Measurements from ENCODE around the gene ABCE1. TPM values are rescaled to one million over a fixed set of nuclear protein-coding genes. Genes with fewer than 3 reads are reported as not detected.

ABCE1 gene
- total RNA-seq, 1 experiment from 2014 or later: 73.7 TPM

- Histone ChIP-seq H3K27me3 (ENCODE audit: control insufficient read depth, insufficient read depth, low read length) (no peaks in the 10 kb centered on the region), H3K27ac (ENCODE audit: low read length) (no peak overlapping the region), H3K4me1 (ENCODE audit: control insufficient read depth, insufficient read depth, low read length) (no peaks in the 10 kb centered on the region), H3K9me3 (ENCODE audit: control insufficient read depth, insufficient read depth, low read depth, low read length) (no peaks in the 10 kb centered on the region), H3K36me3 (ENCODE audit: control insufficient read depth, insufficient read depth, low read length) (peaks cover 17% of the 10 kb centered on the region), H3K4me3 (ENCODE audit: low read depth in 2 of 2, low read length in 2 of 2) (no peak overlapping the region)
- DNase-seq (ENCODE audit: low read depth, low spot score) (no peak), ATAC-seq (peak; percentile 21; the same call in 1 of the 2 replicates)
- ChIA-PET CTCF (no interaction called here), POLR2A (no interaction called here)
- intact Hi-C loops (cut with micrococcal nuclease; ENCODE audit: unreplicated experiment): no loop called here
- in situ Hi-C loops (cut with HindIII; ENCODE audit: low pct_unique_long_range_greater_than_20kb, low sequenced_read_pairs): no loop called here
- TF ChIP-seq SIN3A (IDR thresholded peaks at IDR 0.05; ENCODE audit: borderline replicate concordance, insufficient read depth, low read depth, low read length) (no peak), TCF7L2 (IDR thresholded peaks at IDR 0.05; ENCODE audit: low read depth, low read length) (no peak), POLR2AphosphoS5 (IDR thresholded peaks at IDR 0.05; ENCODE audit: low read depth, low read length) (no peak), CTCF (IDR thresholded peaks at IDR 0.05) (no peak), REST (IDR thresholded peaks at IDR 0.05; ENCODE audit: insufficient read depth in 1 of 2, low read depth in 2 of 2, low read length in 1 of 2) (no peak)
- no TSS peak for BruUV-seq (replicated peaks)
Observed at GRCh38 chr4:145130130-145130529, 32.0 kb downstream of the ABCE1 start.

- in situ Hi-C loops (cut with HindIII; ENCODE audit: low pct_unique_long_range_greater_than_20kb, low sequenced_read_pairs): no loop called here
- ATAC-seq (peak; percentile 61; the same call in 1 of the 2 replicates), DNase-seq (ENCODE audit: low read depth, low spot score) (no peak)
- TF ChIP-seq CTCF (IDR thresholded peaks at IDR 0.05) (no peak), POLR2AphosphoS5 (IDR thresholded peaks at IDR 0.05; ENCODE audit: low read depth, low read length) (no peak), REST (IDR thresholded peaks at IDR 0.05; ENCODE audit: insufficient read depth in 1 of 2, low read depth in 2 of 2, low read length in 1 of 2) (no peak), TCF7L2 (IDR thresholded peaks at IDR 0.05; ENCODE audit: low read depth, low read length) (no peak), SIN3A (IDR thresholded peaks at IDR 0.05; ENCODE audit: borderline replicate concordance, insufficient read depth, low read depth, low read length) (no peak)
- Histone ChIP-seq H3K27ac (ENCODE audit: low read length) (no peak overlapping the region), H3K36me3 (ENCODE audit: control insufficient read depth, insufficient read depth, low read length) (peaks cover 17% of the 10 kb centered on the region), H3K9me3 (ENCODE audit: control insufficient read depth, insufficient read depth, low read depth, low read length) (no peaks in the 10 kb centered on the region), H3K27me3 (ENCODE audit: control insufficient read depth, insufficient read depth, low read length) (no peaks in the 10 kb centered on the region), H3K4me3 (ENCODE audit: low read depth in 2 of 2, low read length in 2 of 2) (no peak overlapping the region), H3K4me1 (ENCODE audit: control insufficient read depth, insufficient read depth, low read length) (no peaks in the 10 kb centered on the region)
- ChIA-PET CTCF (no interaction called here), POLR2A (no interaction called here)
- BruUV-seq (replicated peaks): no TSS peak
- intact Hi-C loops (cut with micrococcal nuclease; ENCODE audit: unreplicated experiment): no loop called here
Observed at GRCh38 chr4:145130788-145131399, 32.8 kb downstream of the ABCE1 start.

Measured in Panc1 (cell line).